ENCODE data around the gene ARID3B.
"Not testable (repeated sequence)": the region's sequence is repeated elsewhere in the genome, so short reads cannot be mapped to it uniquely, and the experiment has no call there.

ARID3B gene

DNA sequence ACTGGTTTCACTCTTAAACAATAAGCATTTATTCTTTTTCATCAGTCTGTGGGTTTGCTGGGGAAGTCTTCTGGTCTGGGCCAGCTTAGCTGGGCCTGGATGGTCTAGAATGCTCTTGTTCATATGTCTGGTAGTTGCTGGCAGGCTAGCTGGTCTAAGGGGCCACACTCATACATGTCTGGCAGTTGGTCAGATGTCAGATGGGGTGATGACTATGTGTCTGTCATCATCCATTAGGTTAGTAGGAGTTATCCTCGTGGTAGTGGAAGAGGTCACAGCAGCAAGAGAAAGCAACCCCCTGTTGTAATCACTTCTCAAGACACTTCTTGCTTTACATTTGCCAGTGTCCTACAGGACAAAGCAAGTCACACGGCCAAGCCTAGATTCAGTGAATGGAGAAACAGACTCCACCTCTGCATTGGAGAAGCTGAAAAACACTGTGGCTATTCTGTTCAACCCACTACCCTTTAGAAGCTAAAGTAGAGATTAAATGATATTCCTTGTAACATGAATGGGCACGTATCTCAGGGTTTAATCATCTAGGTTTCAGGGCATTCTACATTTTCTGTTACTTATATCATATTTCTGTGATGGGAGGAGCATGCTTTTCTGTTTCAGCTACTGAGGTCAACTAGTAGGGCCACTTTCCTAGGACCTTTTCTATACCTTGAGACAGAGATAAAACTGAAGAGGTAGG, 5.5 kb upstream of the ARID3B start:
- DNase-seq = no peak

DNA sequence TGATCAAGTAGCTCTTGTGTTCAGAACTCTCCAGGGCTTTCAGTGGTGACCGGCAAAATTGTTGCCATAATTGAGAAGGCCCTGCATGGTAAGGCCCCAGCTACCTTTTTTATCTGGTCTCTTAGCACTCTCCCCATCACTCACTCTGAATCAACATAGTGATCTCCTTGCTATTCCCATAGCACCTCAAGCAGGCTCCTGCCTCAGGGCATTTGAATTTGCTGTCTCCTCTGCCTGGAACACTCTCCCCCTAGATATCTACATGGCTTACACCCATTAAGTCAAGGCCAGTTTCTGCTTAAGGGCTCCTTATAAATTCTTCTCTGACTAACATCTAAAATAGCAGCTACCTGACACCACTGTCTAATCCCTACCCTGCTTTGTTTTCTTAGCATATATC, 3.3 kb upstream of the ARID3B start:
- no peak for DNase-seq

- not testable (repeated sequence) for DNase-seq
Observed at GRCh38 chr15:74539521-74539920, 1.5 kb upstream of the ARID3B start.

- DNase-seq = peak; percentile 37
Observed at GRCh38 chr15:74540161-74540760, 759 bp upstream of the ARID3B start.

GRCh38 chr15:74541494-74542165, 610 bp downstream of the ARID3B start:
- peak; percentile 52 for DNase-seq

- no peak for DNase-seq
Observed at GRCh38 chr15:74542166-74543042, 1.4 kb downstream of the ARID3B start.

DNA sequence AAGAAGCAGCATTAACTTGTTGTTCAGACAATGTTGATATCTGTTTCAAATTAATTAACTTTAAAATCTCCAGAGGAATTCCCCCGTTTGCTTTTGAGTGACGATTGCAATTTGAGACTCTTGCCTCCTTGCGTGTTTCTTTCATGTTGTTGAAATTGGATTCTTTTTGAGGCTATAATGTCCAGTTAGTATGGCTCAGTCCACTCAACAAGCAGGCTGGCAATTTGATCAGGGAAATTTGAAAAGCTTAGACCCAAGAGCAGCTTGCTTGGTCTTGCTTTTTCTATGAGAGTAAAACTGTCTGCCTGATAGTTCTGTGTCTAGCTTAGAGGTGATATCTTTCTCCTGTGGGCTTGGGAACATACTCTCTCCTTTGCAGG, 2.0 kb downstream of the ARID3B start:
- DNase-seq = no peak

DNA sequence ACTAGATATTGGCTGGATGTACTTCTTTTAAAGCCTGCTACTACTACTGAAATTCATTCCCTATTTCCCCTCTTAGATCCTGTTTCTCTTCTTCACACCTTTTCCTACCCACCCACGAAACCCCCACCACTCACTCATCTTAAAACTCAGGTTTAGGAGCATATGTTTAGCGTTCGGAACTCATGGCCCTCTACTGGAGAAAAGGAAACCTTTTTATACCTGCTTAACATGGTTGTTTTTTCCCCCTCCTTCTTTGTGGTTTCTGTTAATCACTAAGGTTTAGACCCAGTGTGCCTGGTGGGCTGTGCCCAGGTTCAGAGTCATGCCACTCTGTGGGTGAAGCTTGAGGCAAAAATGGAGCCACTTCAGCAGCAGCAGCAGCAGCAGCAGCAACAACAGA, 2.6 kb downstream of the ARID3B start:
- DNase-seq = no peak

DNA sequence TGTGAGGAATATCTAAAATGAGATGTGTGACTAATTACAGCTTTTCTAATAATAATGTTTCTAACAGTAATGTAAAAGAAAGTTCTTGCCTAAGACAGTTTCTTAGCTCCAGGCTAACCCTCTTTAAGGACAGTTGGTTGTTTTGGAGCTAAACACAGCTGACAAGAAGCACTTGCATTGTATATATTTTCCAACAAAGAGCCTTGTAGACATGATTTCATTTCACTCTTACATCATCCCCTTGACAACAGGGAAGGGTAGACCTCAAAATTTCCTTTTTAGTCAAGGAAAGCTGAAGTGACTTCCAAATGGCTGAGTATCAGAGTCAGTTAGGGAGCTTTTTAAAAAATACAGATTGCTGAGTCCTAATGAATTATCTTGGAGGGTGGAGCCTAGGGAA, 4.1 kb downstream of the ARID3B start:
- DNase-seq = no peak

GRCh38 chr15:74545776-74546656, 5.0 kb downstream of the ARID3B start:
- DNase-seq = peak; percentile 99

DNA sequence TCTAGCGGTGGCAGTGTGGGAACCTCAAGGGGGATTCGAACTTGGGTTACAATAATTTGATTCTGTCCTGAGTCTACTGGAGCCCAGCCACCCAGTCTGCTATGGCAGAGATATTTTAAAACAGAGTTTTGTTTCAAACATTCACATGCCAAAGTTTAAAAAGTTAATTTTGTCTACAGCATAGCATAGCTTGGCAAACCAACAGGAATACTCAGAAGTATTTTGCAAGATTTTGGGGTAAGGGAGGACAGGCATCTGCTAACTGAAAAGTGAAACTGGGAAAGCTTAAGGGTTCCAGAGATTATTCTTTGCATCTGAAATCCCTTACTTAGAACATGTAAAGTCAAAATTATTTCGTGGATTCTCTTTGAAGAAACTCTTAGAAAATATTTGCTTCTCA, 6.6 kb downstream of the ARID3B start:
- no peak for DNase-seq

GRCh38 chr15:74548241-74548640, 7.2 kb downstream of the ARID3B start:
- DNase-seq = no peak

GRCh38 chr15:74549816-74550215, 8.8 kb downstream of the ARID3B start:
- DNase-seq = no peak

- DNase-seq = no peak
Observed at GRCh38 chr15:74551714-74552113, 10.7 kb downstream of the ARID3B start.

DNA sequence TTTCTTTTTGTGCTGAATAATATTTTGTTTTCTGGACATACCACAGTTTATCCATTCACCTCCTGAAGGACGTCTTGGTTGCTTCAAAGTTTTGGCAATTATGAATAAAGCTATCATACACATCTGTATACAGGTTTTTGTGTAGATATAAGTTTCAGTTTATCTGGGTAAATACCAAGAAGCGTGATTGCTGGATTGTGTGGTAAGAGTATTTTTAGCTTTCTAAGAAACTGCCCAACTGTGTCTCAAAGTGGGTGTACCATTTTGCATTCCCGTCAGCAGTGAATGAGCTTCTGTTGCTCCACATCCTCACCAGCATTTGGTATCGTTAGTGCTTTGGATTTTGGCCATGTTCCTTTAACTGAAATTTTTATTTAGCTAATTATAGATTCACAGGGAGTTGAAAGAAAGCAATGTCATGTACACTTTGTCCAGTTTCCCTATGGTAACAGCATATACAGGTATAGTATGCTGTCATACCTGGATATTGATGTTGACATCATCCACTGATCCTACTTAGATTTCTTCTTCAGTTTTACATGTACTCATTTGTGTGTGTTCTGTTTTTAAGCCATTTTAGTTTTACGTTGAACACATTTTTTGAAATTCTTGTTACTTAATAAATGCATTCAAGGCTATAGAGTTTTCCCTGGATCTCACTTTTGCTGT, 11.9 kb downstream of the ARID3B start:
- no peak for DNase-seq

GRCh38 chr15:74555192-74555591, 14.2 kb downstream of the ARID3B start:
- DNase-seq = no peak

DNA sequence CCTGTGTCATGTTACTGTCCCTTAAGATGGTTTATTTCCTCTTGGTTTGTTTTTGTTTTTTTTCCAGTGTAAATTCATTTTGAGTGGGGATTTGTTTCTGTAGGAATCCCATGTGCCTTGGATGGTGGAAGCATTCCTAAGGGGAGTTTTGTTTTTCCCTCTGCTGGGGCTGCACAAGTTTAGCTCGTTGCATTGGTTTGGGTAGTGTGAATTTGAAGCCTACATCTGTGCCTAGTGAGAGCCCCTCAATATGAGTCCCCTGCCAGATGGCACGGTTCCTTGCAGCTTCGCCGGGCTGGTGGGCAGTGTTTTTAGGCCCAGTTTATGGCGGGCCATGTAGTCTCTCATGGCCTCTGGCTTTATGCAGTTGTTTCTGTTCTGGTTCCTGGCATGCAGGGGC, 17.7 kb downstream of the ARID3B start:
- DNase-seq = no peak

DNA sequence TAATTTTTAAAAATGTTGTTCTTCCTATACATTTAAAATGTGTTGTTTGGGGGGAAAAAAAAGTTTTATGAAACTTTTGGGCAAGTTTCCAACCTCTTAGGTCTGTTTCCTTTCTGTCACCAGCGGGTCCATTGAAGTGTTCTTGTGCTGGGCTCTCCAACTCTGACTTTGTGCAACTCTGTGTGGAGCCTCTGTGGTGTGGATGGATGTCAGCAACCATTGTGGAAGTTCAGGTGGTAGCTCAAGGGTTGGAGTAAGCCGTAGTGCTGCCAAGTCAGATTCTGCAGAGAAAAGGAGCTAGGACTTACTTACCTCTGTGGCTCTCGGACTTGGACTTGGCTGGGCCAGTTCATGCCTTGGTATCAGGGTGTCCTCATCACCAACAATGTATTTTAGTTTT, 22.4 kb downstream of the ARID3B start:
- DNase-seq = no peak

DNA sequence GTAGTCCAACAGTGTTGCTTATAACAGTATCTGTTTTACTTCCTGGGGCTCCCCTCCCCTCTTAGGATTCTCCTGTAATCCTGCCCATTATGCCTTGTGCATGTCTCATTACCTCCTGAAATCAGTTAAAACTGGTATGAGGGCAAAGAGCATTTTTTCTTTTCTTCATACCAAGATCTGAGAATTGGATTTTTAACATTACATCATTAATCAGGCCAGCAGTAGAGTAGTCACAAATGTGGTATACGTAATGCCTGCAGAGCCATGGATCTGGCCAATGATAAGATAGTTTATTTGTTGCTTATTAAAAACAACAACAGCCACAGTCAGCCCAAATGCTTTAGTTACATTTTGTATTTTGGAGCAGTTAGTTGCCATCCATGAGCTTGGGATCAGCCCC, 23.2 kb downstream of the ARID3B start:
- no peak for DNase-seq

DNA sequence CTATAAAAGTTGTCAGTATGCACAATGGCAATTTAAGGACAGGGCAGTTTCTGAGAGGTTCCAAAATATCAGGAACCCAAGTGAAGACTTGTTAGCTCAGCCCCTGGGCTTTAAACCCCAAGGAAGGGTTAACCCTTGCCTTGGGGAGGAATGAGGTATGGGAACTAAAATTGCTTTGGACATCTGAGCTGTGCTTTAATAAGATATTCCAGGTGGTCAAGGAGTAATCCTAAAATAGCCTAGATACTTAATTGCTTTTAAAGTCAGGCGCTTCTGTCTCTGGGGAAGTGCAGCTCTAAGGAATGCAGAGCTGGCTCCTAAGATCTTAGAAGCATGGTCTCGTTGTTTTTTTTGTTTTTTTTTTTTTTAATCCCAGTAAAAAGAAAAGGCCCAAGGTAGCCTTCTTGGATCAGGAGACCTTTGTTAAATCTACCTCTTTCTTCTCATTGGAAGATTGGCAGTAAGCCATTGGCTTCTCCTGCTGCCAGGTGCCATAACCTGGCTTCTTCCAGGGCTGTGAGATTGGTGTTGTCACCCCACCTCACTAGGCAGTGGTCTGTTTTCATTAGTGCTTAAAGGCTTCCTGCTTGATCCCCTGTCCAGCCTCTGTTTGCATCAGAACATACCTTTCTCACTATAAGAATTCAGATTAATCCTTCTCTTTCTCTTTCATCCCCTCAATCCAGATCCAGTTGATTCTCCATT, 24.5 kb downstream of the ARID3B start:
- no peak for DNase-seq

DNA sequence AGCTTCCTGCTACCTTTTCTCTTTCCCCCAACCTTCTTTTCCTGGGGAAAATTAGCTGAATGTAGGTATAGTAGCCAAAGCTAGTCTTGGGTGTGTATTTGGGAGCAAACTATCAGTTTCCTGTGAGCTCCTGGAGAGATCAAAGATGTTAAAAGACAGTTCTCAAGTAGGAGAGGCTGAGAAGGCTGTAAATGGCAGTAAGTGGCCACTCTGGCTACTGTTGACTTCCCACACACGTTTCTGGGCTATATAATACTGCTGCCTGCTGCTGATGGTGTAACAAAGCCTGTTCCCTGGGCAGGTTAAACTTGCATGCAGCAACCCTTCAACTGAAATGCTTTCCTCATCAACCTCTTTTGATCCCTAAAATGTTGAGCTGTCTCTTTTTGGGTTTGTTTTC, 27.6 kb downstream of the ARID3B start:
- no peak for DNase-seq
